ENCODE data around the gene STAM.

The STAM gene

DNA sequence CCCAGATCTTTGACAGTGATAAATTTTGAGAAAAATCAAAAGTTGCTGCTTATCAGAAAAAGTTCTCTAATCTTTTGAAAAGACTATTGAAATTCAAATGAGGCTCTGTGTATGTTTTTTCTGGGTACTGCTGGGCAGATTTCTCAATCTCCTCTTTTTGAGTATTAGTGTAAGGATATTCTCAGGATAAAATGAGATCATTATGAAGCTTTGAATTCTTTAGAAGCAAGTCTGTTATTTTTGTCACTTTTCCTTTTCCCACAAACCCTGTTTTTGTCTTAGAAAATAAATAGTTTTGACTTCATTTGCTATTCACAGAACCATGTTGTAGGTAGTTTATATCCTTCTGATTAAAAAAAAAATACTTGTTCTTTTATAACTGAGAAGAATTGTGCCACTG lies 7.9 kb downstream of the STAM start:
- Histone ChIP-seq H2AFZ (ENCODE audit: low read depth, low read length) (no peak overlapping the region), H3K27me3 (ENCODE audit: insufficient read depth, low read length) (no peaks in the 10 kb centered on the region), H3K9me3 (ENCODE audit: low read length) (peaks cover 13% of the 10 kb centered on the region), H3K36me3 (ENCODE audit: insufficient read depth, low read length) (peaks cover 3% of the 10 kb centered on the region), H3K4me1 (ENCODE audit: insufficient read depth, low read length) (peaks cover 18% of the 10 kb centered on the region), H3K4me3 (ENCODE audit: low read length) (no peak overlapping the region)

DNA sequence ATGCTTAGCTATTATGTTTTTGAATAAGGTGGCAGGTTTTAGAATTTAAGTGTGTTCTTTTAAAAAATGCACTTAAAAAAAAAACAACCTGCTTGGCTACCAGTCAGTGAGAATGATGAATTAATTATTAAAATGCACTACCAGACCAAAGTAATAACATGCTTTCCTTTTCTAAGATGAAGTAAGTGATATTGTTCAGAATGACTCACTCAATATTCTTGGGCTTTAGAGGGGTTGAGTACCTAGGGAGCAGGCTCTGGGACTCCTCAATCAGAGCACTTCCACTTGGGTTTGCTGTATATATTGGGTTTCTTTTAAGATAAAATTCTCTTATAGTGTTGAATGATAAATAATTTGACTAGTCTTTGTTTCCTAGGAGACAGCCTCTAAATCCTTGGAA lies 8.6 kb downstream of the STAM start:
- peaks cover 3% of the 10 kb centered on the region for H3K36me3 ChIP-seq (ENCODE audit: insufficient read depth, low read length)
- H2AFZ ChIP-seq (ENCODE audit: low read depth, low read length), result no peak overlapping the region
- H3K4me3 ChIP-seq (ENCODE audit: low read length), result no peak overlapping the region
- H3K9me3 ChIP-seq (ENCODE audit: low read length), result peaks cover 13% of the 10 kb centered on the region
- H3K4me1 ChIP-seq (ENCODE audit: insufficient read depth, low read length), result peaks cover 18% of the 10 kb centered on the region
- no peaks in the 10 kb centered on the region for H3K27me3 ChIP-seq (ENCODE audit: insufficient read depth, low read length)

DNA sequence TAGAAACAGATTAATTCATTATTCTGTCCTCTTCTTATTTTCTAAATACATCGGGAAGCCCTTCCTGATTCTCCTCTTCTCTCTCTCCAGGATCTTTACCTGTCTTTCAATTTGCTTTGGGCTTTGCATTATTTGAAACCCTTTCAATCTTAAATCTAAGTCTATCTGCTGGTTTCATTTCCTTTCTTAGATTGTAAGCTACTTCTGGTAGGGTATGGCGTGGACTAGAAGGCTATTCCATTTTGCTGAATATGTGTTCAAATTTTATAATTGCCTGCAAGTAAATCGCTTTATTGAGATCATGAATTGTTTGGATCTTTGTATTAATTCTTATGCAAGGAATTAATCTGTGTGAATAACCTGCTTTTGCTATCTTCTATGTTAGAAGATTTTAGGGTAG lies 11.1 kb downstream of the STAM start:
- Histone ChIP-seq H3K4me1 (ENCODE audit: insufficient read depth, low read length) (peaks cover 18% of the 10 kb centered on the region), H3K9me3 (ENCODE audit: low read length) (peaks cover 15% of the 10 kb centered on the region), H2AFZ (ENCODE audit: low read depth, low read length) (no peak overlapping the region), H3K36me3 (ENCODE audit: insufficient read depth, low read length) (peaks cover 3% of the 10 kb centered on the region), H3K4me3 (ENCODE audit: low read length) (no peak overlapping the region), H3K27me3 (ENCODE audit: insufficient read depth, low read length) (no peaks in the 10 kb centered on the region)

DNA sequence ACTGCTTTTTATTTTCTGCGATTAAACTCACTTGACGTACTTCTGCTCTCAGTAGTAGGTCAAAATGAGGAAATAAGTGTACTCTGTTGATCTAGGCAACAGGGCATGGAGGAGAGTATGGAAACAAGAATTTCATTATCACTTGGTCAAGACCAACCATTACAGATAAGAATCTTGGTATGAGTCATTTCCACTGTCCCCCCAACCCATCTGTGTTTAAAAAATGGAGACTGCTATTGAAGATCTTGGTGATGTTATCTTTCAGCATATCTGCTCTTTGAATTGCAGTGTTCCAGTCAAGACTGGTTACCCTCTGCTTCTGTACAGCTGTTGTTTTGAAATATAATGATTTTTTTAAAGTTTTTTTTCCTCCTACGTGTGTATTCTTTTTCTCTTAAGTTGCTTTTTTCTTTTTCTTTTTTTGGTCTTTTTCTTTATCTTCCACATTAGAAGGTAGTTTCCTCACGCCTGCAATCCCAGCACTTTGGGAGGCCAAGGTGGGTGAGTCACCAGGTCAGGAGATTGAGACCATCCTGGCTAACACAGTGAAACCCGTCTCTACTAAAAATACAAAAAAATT lies 11.7 kb downstream of the STAM start:
- H3K9me3 ChIP-seq (ENCODE audit: low read length), result peaks cover 15% of the 10 kb centered on the region
- H2AFZ ChIP-seq (ENCODE audit: low read depth, low read length), result no peak overlapping the region
- peaks cover 16% of the 10 kb centered on the region for H3K4me1 ChIP-seq (ENCODE audit: insufficient read depth, low read length)
- H3K4me3 ChIP-seq (ENCODE audit: low read length), result no peak overlapping the region
- peaks cover 7% of the 10 kb centered on the region for H3K36me3 ChIP-seq (ENCODE audit: insufficient read depth, low read length)
- H3K27me3 ChIP-seq (ENCODE audit: insufficient read depth, low read length), result no peaks in the 10 kb centered on the region

DNA sequence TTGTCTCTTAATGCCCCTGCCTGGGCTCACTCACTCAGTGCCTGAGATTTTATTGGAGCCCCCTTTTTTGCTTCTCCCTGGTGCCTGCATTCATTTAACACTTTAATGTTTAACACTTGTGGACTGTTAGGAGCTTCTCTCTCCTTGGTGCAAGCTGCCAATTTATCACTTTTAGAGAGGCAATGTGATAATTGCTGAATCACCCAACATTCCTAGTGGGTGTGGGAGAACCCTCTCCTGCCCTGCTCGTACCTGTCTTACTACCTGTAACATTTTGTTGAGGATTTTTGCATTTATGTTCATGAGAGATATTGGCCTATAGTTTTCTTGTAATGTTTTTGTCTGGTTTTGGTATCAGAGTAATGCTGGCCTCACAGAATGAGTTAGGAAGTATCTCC lies 13.2 kb downstream of the STAM start:
- no peaks in the 10 kb centered on the region for H3K27me3 ChIP-seq (ENCODE audit: insufficient read depth, low read length)

DNA sequence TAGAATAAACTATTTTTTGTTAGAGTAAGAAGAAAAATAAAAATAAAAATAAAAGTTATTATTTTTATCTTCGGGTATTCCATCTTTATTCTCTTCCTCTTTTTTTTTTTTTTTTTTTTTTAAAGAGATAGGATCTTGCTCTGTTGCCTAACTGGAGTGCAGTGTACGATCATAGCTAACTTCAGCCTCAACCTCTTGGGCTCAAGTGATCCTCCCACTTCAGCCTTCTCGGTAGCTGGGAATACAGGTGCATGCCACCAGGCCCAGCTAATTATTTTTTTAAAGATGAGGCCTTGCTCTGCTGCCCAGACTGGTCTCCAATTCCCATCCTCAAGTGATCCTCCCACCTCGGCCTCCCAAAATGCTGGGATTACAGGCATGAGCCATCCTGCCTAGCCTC lies 15.4 kb downstream of the STAM start:
- H3K4me1 ChIP-seq (ENCODE audit: insufficient read depth, low read length), result no peaks in the 10 kb centered on the region
- H3K4me3 ChIP-seq (ENCODE audit: low read length), result no peak overlapping the region
- H2AFZ ChIP-seq (ENCODE audit: low read depth, low read length), result no peak overlapping the region
- peaks cover 14% of the 10 kb centered on the region for H3K9me3 ChIP-seq (ENCODE audit: low read length)
- peaks cover 12% of the 10 kb centered on the region for H3K36me3 ChIP-seq (ENCODE audit: insufficient read depth, low read length)
- no peaks in the 10 kb centered on the region for H3K27me3 ChIP-seq (ENCODE audit: insufficient read depth, low read length)

More for the DNA sequence above, 13.2 kb downstream of the STAM start:
- Histone ChIP-seq H3K4me1 (ENCODE audit: insufficient read depth, low read length) (peaks cover 9% of the 10 kb centered on the region), H3K4me3 (ENCODE audit: low read length) (no peak overlapping the region), H3K9me3 (ENCODE audit: low read length) (peaks cover 15% of the 10 kb centered on the region), H3K36me3 (ENCODE audit: insufficient read depth, low read length) (peaks cover 9% of the 10 kb centered on the region), H2AFZ (ENCODE audit: low read depth, low read length) (no peak overlapping the region)

DNA sequence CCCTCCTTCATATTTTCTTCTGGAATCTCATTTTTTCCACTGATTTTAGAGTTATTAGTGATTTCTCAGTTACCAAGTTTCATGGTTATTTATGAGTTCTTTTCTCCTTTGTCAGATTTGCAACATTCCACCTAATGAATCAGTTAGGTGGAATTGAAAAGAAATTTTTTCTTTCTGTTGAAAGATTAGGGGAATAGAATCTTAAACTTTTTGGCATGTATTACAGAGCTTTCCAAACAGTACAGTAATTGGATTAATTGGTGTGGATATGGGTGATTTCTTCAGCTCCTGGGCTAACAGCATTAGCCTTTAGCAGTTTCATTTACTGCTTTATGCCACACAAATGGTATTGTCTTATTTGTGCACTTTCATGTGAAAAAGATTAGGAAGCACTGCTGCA lies 17.0 kb downstream of the STAM start:
- Histone ChIP-seq H3K9me3 (ENCODE audit: low read length) (peaks cover 9% of the 10 kb centered on the region), H3K36me3 (ENCODE audit: insufficient read depth, low read length) (peaks cover 12% of the 10 kb centered on the region), H3K27me3 (ENCODE audit: insufficient read depth, low read length) (no peaks in the 10 kb centered on the region), H3K4me1 (ENCODE audit: insufficient read depth, low read length) (no peaks in the 10 kb centered on the region), H3K4me3 (ENCODE audit: low read length) (no peak overlapping the region), H2AFZ (ENCODE audit: low read depth, low read length) (no peak overlapping the region)

DNA sequence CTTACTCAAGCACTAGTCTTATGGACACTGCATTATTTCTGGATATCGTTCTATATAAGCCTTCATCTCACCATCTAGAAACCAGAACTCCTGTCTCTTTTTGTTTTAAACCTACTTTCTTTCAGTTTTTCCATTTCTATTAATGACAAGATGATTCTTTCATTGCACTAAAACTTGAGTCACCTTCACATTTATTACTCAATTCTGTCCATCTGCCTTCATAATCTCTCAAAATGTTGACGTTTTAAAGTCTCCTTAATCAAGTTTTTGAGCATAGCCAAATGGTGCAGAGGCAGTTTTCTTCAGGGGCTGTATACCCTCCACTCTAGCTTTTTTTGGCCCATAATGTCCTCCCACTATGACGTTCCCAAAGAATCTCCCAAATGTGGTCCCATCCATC lies 17.6 kb downstream of the STAM start:
- Histone ChIP-seq H3K9me3 (ENCODE audit: low read length) (peaks cover 7% of the 10 kb centered on the region), H3K27me3 (ENCODE audit: insufficient read depth, low read length) (no peaks in the 10 kb centered on the region), H3K4me1 (ENCODE audit: insufficient read depth, low read length) (no peaks in the 10 kb centered on the region), H2AFZ (ENCODE audit: low read depth, low read length) (no peak overlapping the region), H3K4me3 (ENCODE audit: low read length) (no peak overlapping the region), H3K36me3 (ENCODE audit: insufficient read depth, low read length) (peaks cover 12% of the 10 kb centered on the region)

DNA sequence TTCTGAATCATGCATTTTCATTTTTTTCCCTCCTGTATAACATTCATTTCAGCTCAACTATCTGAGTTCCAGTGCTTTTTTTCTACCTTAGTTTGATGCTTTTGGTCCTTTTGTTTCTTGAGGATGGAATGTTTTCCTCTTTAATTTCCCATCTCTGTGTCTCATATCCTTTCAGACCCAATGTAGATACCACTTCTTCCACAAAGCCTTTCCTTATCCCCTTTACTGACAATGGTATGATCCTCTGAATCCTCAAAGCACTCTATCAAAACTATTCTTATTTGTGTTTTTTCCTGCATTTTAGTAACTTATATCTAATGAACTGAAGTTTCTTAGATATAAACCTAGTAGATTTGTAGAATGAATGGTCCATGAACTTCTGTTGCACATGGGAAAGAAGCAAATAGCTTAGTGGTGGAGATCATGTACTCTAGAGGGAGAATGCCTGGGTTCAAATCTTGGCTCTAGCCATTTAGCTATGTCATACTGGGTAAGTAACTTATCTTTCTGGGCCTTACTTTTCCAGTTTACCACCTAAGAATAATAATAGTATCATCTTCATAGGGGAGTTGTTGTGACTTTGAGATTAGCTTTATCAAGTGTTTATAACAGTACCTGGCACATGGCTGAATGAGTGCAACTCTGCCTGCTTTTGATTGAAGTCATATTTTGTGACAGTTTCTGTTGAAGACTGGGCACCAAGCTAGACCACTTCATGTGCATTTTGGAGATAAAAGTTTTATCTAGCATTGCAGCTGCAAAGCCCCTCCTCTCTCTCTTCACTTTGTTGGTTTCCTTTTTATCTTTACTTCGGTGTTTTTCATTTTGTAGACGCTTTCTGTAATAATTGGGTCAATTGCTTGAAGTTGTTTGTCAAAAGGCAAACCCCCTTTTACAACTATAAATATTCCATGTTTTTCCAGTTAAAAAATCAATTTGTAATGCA lies 18.5 kb downstream of the STAM start:
- Histone ChIP-seq H3K4me1 (ENCODE audit: insufficient read depth, low read length) (no peaks in the 10 kb centered on the region), H3K36me3 (ENCODE audit: insufficient read depth, low read length) (peaks cover 12% of the 10 kb centered on the region), H2AFZ (ENCODE audit: low read depth, low read length) (no peak overlapping the region), H3K9me3 (ENCODE audit: low read length) (peaks cover 2% of the 10 kb centered on the region), H3K27me3 (ENCODE audit: insufficient read depth, low read length) (no peaks in the 10 kb centered on the region), H3K4me3 (ENCODE audit: low read length) (no peak overlapping the region)

DNA sequence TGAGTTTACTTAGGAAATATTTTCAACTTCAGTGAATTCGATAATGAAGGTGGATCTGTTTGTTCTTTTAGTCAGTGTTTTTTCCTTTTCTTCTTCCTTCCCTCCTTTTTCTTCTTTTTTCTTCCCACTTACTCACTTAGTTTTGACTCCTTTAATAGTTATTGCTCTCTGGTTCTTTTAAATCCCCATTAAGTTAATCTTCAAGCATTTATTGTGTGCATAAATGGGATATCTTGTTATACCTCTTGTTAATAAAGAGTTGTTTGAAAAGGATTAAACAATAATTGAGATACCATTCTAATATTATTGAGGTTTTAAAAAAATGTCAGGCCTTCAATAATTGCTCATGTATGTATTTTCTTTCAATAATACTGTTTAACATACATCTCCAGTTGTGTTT lies 19.5 kb downstream of the STAM start:
- Histone ChIP-seq H3K4me3 (ENCODE audit: low read length) (no peak overlapping the region), H3K36me3 (ENCODE audit: insufficient read depth, low read length) (peaks cover 12% of the 10 kb centered on the region), H2AFZ (ENCODE audit: low read depth, low read length) (no peak overlapping the region)

DNA sequence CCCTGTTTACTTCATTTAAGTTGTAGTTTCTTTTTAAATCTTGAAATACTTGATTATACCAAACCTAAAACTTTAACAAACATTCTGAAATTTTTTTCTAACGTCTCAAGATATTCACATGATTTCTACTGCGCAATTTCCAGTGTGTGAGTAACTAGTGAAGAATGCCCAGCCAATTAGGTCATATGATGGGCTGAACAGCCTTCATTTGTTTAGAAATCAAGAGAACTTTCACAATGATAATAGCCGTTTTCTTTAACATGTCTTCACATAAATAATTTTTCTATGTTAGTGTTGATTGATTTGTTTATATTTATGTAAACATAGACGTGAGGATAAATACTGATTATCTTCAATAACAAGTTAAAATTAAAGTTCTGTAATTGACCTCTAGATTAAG lies 21.8 kb downstream of the STAM start:
- Histone ChIP-seq H3K4me1 (ENCODE audit: insufficient read depth, low read length) (no peaks in the 10 kb centered on the region), H3K9me3 (ENCODE audit: low read length) (no peaks in the 10 kb centered on the region), H3K27me3 (ENCODE audit: insufficient read depth, low read length) (no peaks in the 10 kb centered on the region), H3K36me3 (ENCODE audit: insufficient read depth, low read length) (peaks cover 8% of the 10 kb centered on the region), H3K4me3 (ENCODE audit: low read length) (no peak overlapping the region), H2AFZ (ENCODE audit: low read depth, low read length) (no peak overlapping the region)

More for the DNA sequence above, 19.5 kb downstream of the STAM start:
- Histone ChIP-seq H3K4me1 (ENCODE audit: insufficient read depth, low read length) (no peaks in the 10 kb centered on the region), H3K9me3 (ENCODE audit: low read length) (peaks cover 2% of the 10 kb centered on the region), H3K27me3 (ENCODE audit: insufficient read depth, low read length) (no peaks in the 10 kb centered on the region)

DNA sequence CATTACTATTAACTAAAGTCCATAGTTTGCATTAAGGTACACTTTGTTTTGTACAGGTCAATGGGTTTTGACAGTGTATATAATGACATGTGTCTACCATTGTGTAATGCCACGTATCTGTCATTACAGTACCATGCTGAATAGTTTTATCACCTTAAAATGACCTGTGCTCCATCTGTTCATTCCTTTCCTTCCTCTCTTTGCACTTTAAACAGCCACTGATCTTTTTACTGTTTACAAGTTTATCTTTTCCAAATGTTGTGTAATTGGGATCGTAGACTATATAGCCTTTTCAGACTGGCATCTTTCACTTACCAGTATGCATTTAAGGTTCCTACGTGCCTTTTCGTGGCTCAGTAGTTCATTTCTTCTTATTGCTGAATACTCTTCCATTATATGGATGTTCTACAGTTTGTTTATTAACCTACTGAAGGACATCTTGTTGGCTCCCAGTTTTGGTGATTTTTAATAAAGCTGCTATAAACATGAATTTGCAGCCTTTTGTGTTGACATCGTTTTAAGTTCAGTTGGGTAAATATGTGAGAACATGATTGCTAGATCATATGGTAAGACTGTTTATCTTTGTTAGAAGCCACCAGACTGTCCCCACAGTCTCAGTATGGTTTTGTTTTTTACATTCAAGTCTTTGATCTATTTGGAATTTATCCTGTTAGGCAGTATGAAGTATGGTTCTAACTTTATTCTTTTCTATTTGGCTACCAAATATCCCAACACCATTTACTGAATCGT lies 24.7 kb downstream of the STAM start:
- H3K4me1 ChIP-seq (ENCODE audit: insufficient read depth, low read length), result peaks cover 3% of the 10 kb centered on the region
- no peak overlapping the region for H2AFZ ChIP-seq (ENCODE audit: low read depth, low read length)
- no peaks in the 10 kb centered on the region for H3K36me3 ChIP-seq (ENCODE audit: insufficient read depth, low read length)
- H3K4me3 ChIP-seq (ENCODE audit: low read length), result no peak overlapping the region
- H3K27me3 ChIP-seq (ENCODE audit: insufficient read depth, low read length), result no peaks in the 10 kb centered on the region
- H3K9me3 ChIP-seq (ENCODE audit: low read length), result no peaks in the 10 kb centered on the region

Measured in neuron (in vitro differentiated cells).